PC-9 (cell line): ENCODE results near the gene NXPH1. TPM values are rescaled to one million over a fixed set of nuclear protein-coding genes. Genes with fewer than 3 reads are reported as not detected.

Experiments
- BruUV-seq: library from RNA; stranded (reverse); fragments of 400-500 nt; replicated peaks from 2 replicates; lab custom pipeline; 2021; lab: Mats Ljungman, UMichigan
- CTCF ChIA-PET: fragments of 300-600 bp; sonication (Branson Sonifier 250); formaldehyde crosslinking; loops from one replicate; lab custom pipeline; 2022; ENCODE audit warnings: antibody characterized with exemption; lab: Charles Lee
- POLR2A ChIA-PET: fragments of 300-600 bp; sonication (Branson Sonifier 250); formaldehyde crosslinking; loops from one replicate; lab custom pipeline; 2022; ENCODE audit warnings: antibody characterized with exemption; ENCODE audit not compliant: unreplicated experiment; lab: Charles Lee
- DNase-seq, 2 experiments: peaks; one replicate each; pipeline versions ENCODE4 v3.0.0 to v3.0.0-alpha.2; 2015 to 2022; ENCODE audit warnings: mixed read lengths in 1 of 2
- H2AFZ ChIP-seq: fragments of 200-600 bp; sonication (generic); 2 replicates; pipeline ENCODE4 v1.8.1; 2017; ENCODE audit warnings: antibody characterized with exemption
- H3F3A ChIP-seq: fragments of 200-600 bp; sonication (generic); 2 replicates; pipeline ENCODE4 v1.8.1; 2017; ENCODE audit warnings: antibody characterized with exemption, mild to moderate bottlenecking, low read depth; ENCODE audit not compliant: insufficient read depth
- H3K27ac ChIP-seq: fragments of 200-600 bp; sonication (generic); 2 replicates; pipeline ENCODE4 v1.6.1; 2016; ENCODE audit warnings: mixed run types
- H3K27me3 ChIP-seq: fragments of 200-600 bp; sonication (generic); 2 replicates; pipeline ENCODE4 v1.6.1; 2016; ENCODE audit warnings: low read depth, mixed run types; ENCODE audit not compliant: insufficient read depth
- H3K36me3 ChIP-seq: fragments of 200-600 bp; sonication (generic); 2 replicates; pipeline ENCODE4 v1.6.1; 2016; ENCODE audit warnings: low read depth, mixed run types
- H3K4me1 ChIP-seq: fragments of 200-600 bp; sonication (generic); replicated peaks from 2 replicates; pipeline ENCODE4 v1.6.1; 2016; ENCODE audit warnings: mixed run types; ENCODE audit not compliant: insufficient read depth
- H3K4me2 ChIP-seq: fragments of 200-600 bp; sonication (generic); 2 replicates; pipeline ENCODE4 v1.6.1; 2017; ENCODE audit warnings: mixed run types
- H3K4me3 ChIP-seq: fragments of 200-600 bp; sonication (generic); 2 replicates; pipeline ENCODE4 v1.6.1; 2016; ENCODE audit warnings: mixed run types
- H3K79me2 ChIP-seq: fragments of 200-600 bp; sonication (generic); 2 replicates; pipeline ENCODE4 v1.6.1; 2017; ENCODE audit warnings: low read depth, mixed run types
- H3K9me2 ChIP-seq: fragments of 200-600 bp; sonication (generic); 2 replicates; pipeline ENCODE4 v1.8.1; 2017; ENCODE audit warnings: mild to moderate bottlenecking; ENCODE audit not compliant: insufficient read depth
- H3K9me3 ChIP-seq: fragments of 200-600 bp; sonication (generic); 2 replicates; pipeline ENCODE4 v1.8.1; 2016; ENCODE audit warnings: low read depth; ENCODE audit not compliant: insufficient read depth
- H4K20me1 ChIP-seq: fragments of 200-600 bp; sonication (generic); 2 replicates; pipeline ENCODE4 v1.8.1; 2017; ENCODE audit not compliant: insufficient read depth
- CTCF ChIP-seq: fragments of 200-600 bp; sonication (generic); conservative IDR thresholded peaks from 2 replicates; pipeline ENCODE4 v1.6.1; 2017; ENCODE audit warnings: mixed run types, antibody characterized with exemption, mild to moderate bottlenecking, moderate library complexity
- EZH2 ChIP-seq: fragments of 200-600 bp; sonication (generic); IDR thresholded peaks from 2 replicates; pipeline ENCODE4 v1.8.0; 2017; ENCODE audit warnings: antibody characterized with exemption, low read depth
- intact Hi-C: fragments of 100-400 bp; cut with micrococcal nuclease; formaldehyde crosslinking; loops from one replicate; pipeline ENCODE4 v1.10.0; 2022; ENCODE audit not compliant: unreplicated experiment
- total RNA-seq: library from RNA; stranded (reverse); gene quantifications from 2 replicates; pipeline ENCODE4 v1.2.3, GENCODE V29; 2021

The NXPH1 gene
- total RNA-seq, 1 experiment from 2014 or later, result not detected

- BruUV-seq, result no TSS peak
Measured at GRCh38 chr7:8536431-8536830, 103.0 kb downstream of the NXPH1 start.

GRCh38 chr7:8549046-8549445 is 115.6 kb downstream of the NXPH1 start:
- Histone ChIP-seq H3K9me2 (no peaks in the 10 kb centered on the region), H3K4me1 (no peaks in the 10 kb centered on the region), H3K4me2 (no peak overlapping the region), H3F3A (no peaks in the 10 kb centered on the region), H2AFZ (no peak overlapping the region), H3K36me3 (no peaks in the 10 kb centered on the region), H3K27ac (no peak overlapping the region), H3K9me3 (no peaks in the 10 kb centered on the region), H3K4me3 (no peak overlapping the region), H3K27me3 (no peaks in the 10 kb centered on the region), H4K20me1 (no peaks in the 10 kb centered on the region), H3K79me2 (no peaks in the 10 kb centered on the region)
- no peak for DNase-seq
- BruUV-seq, result no TSS peak
- intact Hi-C loops, result no loop called here
- ChIA-PET CTCF (no interaction called here), POLR2A (no interaction called here)
- TF ChIP-seq CTCF (no peak), EZH2 (no peak)

More at GRCh38 chr7:8536431-8536830, 103.0 kb downstream of the NXPH1 start:
- Histone ChIP-seq H3K36me3 (no peaks in the 10 kb centered on the region), H3K9me3 (no peaks in the 10 kb centered on the region), H3K4me3 (no peak overlapping the region), H3K4me2 (no peak overlapping the region), H4K20me1 (no peaks in the 10 kb centered on the region), H3K9me2 (no peaks in the 10 kb centered on the region), H2AFZ (no peak overlapping the region), H3K4me1 (no peaks in the 10 kb centered on the region), H3K27me3 (peaks cover 6% of the 10 kb centered on the region; the same call in 1 of the 2 replicates), H3F3A (no peaks in the 10 kb centered on the region), H3K79me2 (no peaks in the 10 kb centered on the region), H3K27ac (no peak overlapping the region)
- POLR2A ChIA-PET, result no interaction called here
- CTCF ChIA-PET, result no interaction called here
- intact Hi-C loops, result no loop called here
- DNase-seq, result peak in 1 of 2 experiments; percentile 8
- TF ChIP-seq CTCF, result no peak
- TF ChIP-seq EZH2, result no peak

- Histone ChIP-seq H3K4me3 (no peak overlapping the region), H3K27ac (no peak overlapping the region), H3K9me2 (no peaks in the 10 kb centered on the region), H4K20me1 (no peaks in the 10 kb centered on the region), H3K4me2 (no peak overlapping the region), H3K79me2 (no peaks in the 10 kb centered on the region), H2AFZ (no peak overlapping the region), H3K9me3 (no peaks in the 10 kb centered on the region), H3F3A (no peaks in the 10 kb centered on the region), H3K27me3 (peaks cover 21% of the 10 kb centered on the region), H3K4me1 (no peaks in the 10 kb centered on the region), H3K36me3 (no peaks in the 10 kb centered on the region)
- ChIA-PET CTCF (no interaction called here), POLR2A (no interaction called here)
- no TSS peak for BruUV-seq
- peak in 1 of 2 experiments; percentile 22 for DNase-seq
- intact Hi-C loops, result no loop called here
- TF ChIP-seq EZH2, result no peak
- no peak for TF ChIP-seq CTCF
Measured at GRCh38 chr7:8560501-8560900, 127.1 kb downstream of the NXPH1 start.
